ENCODE data around the gene SDHAF1.

SDHAF1 gene

DNA sequence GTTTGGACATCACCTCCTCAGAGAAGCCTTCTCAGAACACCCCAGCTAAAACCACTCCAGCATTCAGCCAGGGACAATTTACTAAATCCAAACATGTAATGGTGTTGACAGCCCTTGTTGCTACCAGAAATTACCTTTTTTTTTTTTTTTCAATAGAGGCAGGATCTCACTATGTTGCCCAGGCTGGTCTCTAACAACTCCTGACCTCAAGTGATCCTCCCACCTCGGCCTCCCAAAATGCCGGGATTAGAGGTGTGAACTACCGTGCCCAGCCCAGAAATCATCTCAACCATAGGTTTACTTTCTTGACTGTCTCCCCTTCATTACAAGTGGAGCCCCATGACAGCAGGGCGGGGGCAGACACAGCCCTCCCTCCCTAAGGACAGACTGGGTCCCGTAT is 28.4 kb downstream of the SDHAF1 start:
- TF ChIP-seq, protein P1, sequence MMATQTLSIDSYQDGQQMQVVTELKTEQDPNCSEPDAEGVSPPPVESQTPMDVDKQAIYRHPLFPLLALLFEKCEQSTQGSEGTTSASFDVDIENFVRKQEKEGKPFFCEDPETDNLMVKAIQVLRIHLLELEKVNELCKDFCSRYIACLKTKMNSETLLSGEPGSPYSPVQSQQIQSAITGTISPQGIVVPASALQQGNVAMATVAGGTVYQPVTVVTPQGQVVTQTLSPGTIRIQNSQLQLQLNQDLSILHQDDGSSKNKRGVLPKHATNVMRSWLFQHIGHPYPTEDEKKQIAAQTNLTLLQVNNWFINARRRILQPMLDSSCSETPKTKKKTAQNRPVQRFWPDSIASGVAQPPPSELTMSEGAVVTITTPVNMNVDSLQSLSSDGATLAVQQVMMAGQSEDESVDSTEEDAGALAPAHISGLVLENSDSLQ (IDR thresholded peaks at IDR 0.05) = no peak
- TF ChIP-seq HDGF (IDR thresholded peaks at IDR 0.05; ENCODE audit: borderline replicate concordance) (no peak), ELF4 (IDR thresholded peaks at IDR 0.05) (no peak), TARDBP (IDR thresholded peaks at IDR 0.05) (no peak), FOXK2 (IDR thresholded peaks at IDR 0.05) (no peak), ZNF384 (IDR thresholded peaks at IDR 0.05) (no peak), SUZ12 (IDR thresholded peaks at IDR 0.05) (no peak), FOXM1 (IDR thresholded peaks at IDR 0.05; ENCODE audit: borderline replicate concordance) (no peak), BHLHE40 (IDR thresholded peaks at IDR 0.05; ENCODE audit: borderline replicate concordance) (no peak), ARNT (IDR thresholded peaks at IDR 0.05) (no peak), LEF1 (IDR thresholded peaks at IDR 0.05; ENCODE audit: borderline replicate concordance) (no peak), CTBP1 (IDR thresholded peaks at IDR 0.05; ENCODE audit: borderline replicate concordance) (no peak), SP1 (IDR thresholded peaks at IDR 0.05) (no peak), L3MBTL2 (conservative IDR thresholded peaks at IDR 0.05) (no peak), NFRKB (IDR thresholded peaks at IDR 0.05) (no peak)
- POLR2A ChIA-PET = interaction anchor here (1.0 kb wide), 1 partner anchor 9 kb away, joined by 3 read pairs; the partner anchor contains the start of gene ALKBH6
- DNase-seq (ENCODE audit: extremely low spot score) = no peak
- CTCF ChIA-PET = no interaction called here

GRCh38 chr19:36025541-36025940 is 30.6 kb downstream of the SDHAF1 start:
- CTCF ChIA-PET = no interaction called here
- TF ChIP-seq L3MBTL2 (conservative IDR thresholded peaks at IDR 0.05) (no peak), FOXA1 (IDR thresholded peaks at IDR 0.05) (no peak), FOXM1 (IDR thresholded peaks at IDR 0.05; ENCODE audit: borderline replicate concordance) (no peak), SUZ12 (IDR thresholded peaks at IDR 0.05) (no peak), LEF1 (IDR thresholded peaks at IDR 0.05; ENCODE audit: borderline replicate concordance) (no peak), TARDBP (IDR thresholded peaks at IDR 0.05) (no peak), ARNT (IDR thresholded peaks at IDR 0.05) (no peak), SP1 (IDR thresholded peaks at IDR 0.05) (no peak), CTBP1 (IDR thresholded peaks at IDR 0.05; ENCODE audit: borderline replicate concordance) (no peak)
- POLR2A ChIA-PET = no interaction called here
- DNase-seq (ENCODE audit: extremely low spot score) = no peak

DNA sequence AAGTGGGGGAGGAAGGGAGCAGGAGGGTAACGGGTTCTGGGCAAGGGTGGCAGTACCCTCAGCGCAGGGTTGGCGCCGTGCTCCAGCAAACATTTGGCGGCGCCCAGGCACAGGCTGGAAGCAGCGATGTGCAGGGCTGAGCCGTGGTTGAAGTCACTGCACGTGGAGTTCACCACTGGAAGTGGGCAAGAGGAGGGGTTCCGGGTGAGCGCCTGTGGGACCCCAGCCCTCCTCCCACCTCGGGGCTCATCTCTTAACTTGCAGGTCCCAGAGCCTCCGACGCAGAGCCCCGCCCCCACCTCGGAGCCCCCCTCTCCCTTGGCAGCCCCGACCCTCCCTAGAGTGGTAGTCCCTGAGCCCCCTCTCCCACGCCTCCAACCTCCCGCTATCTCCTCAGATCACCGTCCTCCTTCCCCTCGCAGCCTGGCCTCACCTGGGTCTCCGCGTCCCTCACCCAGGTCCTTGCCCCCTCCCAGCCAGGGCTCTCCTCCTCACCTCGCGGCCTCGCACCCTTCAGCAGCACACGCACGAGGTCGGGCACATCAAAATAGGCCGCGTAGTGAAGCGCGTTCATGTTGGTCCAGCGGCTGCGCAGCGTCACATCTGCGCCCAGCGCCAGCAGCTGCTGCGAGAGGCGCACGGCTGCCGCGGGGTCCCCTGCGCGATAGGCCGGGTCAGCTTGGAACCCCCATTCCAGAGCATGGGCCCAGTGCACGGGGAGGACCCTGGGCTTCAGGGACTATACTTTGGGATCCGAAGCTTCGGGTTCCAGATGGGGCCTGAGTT is 31.3 kb downstream of the SDHAF1 start:
- no peak for DNase-seq (ENCODE audit: extremely low spot score)
- no peak for TF ChIP-seq BHLHE40 (IDR thresholded peaks at IDR 0.05; ENCODE audit: borderline replicate concordance)
- no peak for TF ChIP-seq FOXA1 (IDR thresholded peaks at IDR 0.05)
- TF ChIP-seq FOXK2 (IDR thresholded peaks at IDR 0.05) = no peak
- TF ChIP-seq LEF1 (IDR thresholded peaks at IDR 0.05; ENCODE audit: borderline replicate concordance) = no peak
- TF ChIP-seq HDGF (IDR thresholded peaks at IDR 0.05; ENCODE audit: borderline replicate concordance) = no peak
- TF ChIP-seq CTBP1 (IDR thresholded peaks at IDR 0.05; ENCODE audit: borderline replicate concordance) = no peak
- TF ChIP-seq TARDBP (IDR thresholded peaks at IDR 0.05) = no peak
- TF ChIP-seq SUZ12 (IDR thresholded peaks at IDR 0.05) = no peak
- no peak for TF ChIP-seq ARNT (IDR thresholded peaks at IDR 0.05)
- TF ChIP-seq ZNF384 (IDR thresholded peaks at IDR 0.05) = no peak
- TF ChIP-seq, protein P1 (IDR thresholded peaks at IDR 0.05) = no peak
- TF ChIP-seq L3MBTL2 (conservative IDR thresholded peaks at IDR 0.05) = no peak
- no peak for TF ChIP-seq SP1 (IDR thresholded peaks at IDR 0.05)
- no peak for TF ChIP-seq NFRKB (IDR thresholded peaks at IDR 0.05)
- no peak for TF ChIP-seq FOXM1 (IDR thresholded peaks at IDR 0.05; ENCODE audit: borderline replicate concordance)
- TF ChIP-seq ELF4 (IDR thresholded peaks at IDR 0.05) = no peak
- ChIA-PET CTCF (no interaction called here), POLR2A (no interaction called here)

DNA sequence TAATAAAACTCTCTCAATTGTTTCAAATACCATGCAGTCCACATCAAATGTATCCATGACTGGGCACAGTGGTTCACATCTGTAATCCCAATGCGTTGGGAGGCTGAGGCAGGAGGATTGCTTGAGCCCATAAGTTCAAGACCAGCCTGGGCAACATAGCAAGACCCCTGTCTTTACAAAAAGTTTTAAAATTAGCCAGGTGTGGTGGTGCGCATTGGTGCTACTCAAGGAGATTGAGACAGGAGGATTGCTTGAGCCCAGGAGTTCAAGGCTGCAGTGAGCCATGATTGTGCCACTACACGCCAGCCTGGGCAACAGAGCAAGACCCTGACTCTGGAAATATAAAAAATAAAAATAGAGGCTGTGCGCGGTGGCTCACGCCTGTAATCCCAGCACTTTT is 32.7 kb downstream of the SDHAF1 start:
- ChIA-PET POLR2A (no interaction called here), CTCF (no interaction called here)
- TF ChIP-seq SP1 (IDR thresholded peaks at IDR 0.05) = no peak
- no peak for DNase-seq (ENCODE audit: extremely low spot score)

- TF ChIP-seq BHLHE40 (IDR thresholded peaks at IDR 0.05; ENCODE audit: borderline replicate concordance) (no peak), FOXA1 (IDR thresholded peaks at IDR 0.05) (no peak), NFRKB (IDR thresholded peaks at IDR 0.05) (no peak)
- no peak for DNase-seq (ENCODE audit: extremely low spot score)
- POLR2A ChIA-PET = no interaction called here
- CTCF ChIA-PET = interaction anchor here (0.6 to 1.2 kb wide), 2 partner anchors 35 to 51 kb away, joined by 3 to 4 read pairs; no protein-coding TSS in a partner anchor
These were observed 33.5 kb downstream of the SDHAF1 start for GRCh38 chr19:36028313-36029041.

DNA sequence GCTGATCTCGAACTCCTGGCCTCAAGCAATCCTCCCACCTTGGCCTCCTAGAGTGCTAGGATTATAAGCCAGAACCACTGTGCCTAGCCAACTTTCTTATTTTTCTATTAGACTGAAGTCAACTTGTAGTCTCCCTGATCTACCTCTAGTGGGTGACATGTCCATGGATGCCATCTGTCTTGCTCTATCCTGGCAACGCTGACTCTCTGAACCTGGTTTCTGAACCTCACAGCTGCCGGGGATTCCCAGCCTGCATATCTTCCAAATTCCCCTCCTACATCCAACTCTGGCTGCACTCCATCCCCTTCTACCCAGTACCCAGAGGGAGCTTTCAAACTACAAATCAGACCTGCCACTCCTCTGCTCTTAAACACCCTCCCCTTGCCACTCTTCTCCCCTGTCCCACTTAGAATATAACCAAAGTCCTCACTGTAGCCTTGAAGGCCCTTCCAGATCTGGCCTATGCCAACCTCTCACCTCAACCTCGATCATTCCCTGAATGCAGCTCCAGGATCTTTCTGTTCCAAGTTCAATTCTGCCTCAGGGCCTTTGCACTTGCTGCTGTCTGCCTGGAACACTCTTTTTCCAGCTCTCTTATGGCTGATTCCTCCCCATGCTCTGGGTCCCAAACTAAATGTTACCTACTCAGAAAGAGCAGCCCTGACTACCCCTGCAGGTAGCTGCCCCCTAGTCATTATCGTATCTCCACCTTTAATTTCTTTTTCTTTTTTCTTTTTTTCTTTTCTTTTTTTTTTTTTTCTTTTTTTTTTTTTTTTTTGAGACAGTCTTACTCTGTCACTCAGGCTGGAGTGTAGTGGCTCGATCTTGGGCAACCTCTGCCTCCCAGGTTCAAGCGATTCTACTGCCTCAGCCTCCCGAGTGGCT is 35.5 kb downstream of the SDHAF1 start:
- POLR2A ChIA-PET = no interaction called here
- TF ChIP-seq SP1 (IDR thresholded peaks at IDR 0.05) (no peak), SUZ12 (IDR thresholded peaks at IDR 0.05) (no peak), HDGF (IDR thresholded peaks at IDR 0.05; ENCODE audit: borderline replicate concordance) (no peak), TARDBP (IDR thresholded peaks at IDR 0.05) (no peak), ZNF384 (IDR thresholded peaks at IDR 0.05) (no peak), LEF1 (IDR thresholded peaks at IDR 0.05; ENCODE audit: borderline replicate concordance) (no peak)
- TF ChIP-seq, protein P1 (IDR thresholded peaks at IDR 0.05) = no peak
- DNase-seq (ENCODE audit: extremely low spot score) = no peak
- CTCF ChIA-PET = no interaction called here

All from HEK293T (cell line).